ENCODE measurements around the gene KBTBD6.

- TF ChIP-seq RAD21 (IDR thresholded peaks at IDR 0.05; ENCODE audit: low read length) (no peak), RXRA (IDR thresholded peaks at IDR 0.05; ENCODE audit: borderline replicate concordance, low read depth) (no peak), FOSL2 (IDR thresholded peaks at IDR 0.05; ENCODE audit: borderline replicate concordance, low read depth) (no peak)
- TF ChIP-seq, protein P1, sequence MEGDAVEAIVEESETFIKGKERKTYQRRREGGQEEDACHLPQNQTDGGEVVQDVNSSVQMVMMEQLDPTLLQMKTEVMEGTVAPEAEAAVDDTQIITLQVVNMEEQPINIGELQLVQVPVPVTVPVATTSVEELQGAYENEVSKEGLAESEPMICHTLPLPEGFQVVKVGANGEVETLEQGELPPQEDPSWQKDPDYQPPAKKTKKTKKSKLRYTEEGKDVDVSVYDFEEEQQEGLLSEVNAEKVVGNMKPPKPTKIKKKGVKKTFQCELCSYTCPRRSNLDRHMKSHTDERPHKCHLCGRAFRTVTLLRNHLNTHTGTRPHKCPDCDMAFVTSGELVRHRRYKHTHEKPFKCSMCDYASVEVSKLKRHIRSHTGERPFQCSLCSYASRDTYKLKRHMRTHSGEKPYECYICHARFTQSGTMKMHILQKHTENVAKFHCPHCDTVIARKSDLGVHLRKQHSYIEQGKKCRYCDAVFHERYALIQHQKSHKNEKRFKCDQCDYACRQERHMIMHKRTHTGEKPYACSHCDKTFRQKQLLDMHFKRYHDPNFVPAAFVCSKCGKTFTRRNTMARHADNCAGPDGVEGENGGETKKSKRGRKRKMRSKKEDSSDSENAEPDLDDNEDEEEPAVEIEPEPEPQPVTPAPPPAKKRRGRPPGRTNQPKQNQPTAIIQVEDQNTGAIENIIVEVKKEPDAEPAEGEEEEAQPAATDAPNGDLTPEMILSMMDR (IDR thresholded peaks at IDR 0.05): no peak
Measured at GRCh38 chr13:41144576-41144975, 12.0 kb upstream of the KBTBD6 start.
